ENCODE measurements around the gene ZXDB.
A peak's percentile ranks its signal among the peaks of the same experiment; 100 is the strongest.
"Not testable (repeated sequence)": the region's sequence is repeated elsewhere in the genome, so short reads cannot be mapped to it uniquely, and the experiment has no call there.

The ZXDB gene

DNA sequence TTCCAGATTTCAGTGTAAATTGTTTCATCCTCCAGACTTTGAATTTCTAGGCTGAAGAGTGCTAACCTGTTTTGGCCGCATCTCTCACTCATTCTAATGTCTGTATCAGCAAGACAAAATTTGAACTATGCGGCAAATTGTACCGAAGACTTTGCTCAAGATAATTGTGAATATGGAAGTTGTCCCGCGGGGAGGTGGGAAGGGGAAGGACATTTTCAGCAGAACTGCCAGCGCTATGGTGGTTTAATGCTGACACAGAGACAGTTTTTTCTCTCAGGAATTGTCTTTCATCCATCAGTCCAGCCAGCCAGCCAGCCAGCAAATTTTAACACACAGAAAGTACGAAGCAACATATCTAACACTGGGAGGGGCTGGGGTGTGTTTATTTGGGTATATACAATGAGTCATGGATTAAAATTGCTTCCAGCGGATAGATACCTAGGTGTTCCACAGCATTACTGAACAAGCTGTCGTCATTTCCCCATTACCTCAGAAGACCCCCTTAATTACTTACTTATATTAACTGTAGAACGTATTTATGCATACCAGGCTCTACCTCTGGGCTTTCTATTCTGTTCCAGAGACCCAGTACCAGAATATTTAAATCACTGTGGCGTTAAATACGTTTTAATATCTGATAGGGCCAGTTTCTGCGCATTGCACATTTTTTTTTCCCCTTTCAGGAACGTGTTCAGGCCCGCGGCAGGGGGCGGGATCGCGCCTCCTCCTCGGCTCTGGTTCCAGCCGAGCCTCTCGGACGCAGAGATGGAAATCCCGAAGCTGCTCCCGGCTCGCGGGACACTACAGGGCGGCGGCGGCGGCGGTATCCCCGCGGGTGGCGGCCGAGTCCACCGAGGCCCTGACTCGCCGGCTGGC, at the start of gene ZXDB:
TSS of gene ZXDB (plus strand) at position 728 of the 876 bp plus-strand sequence. CDS start at position 766, 38 bp downstream.
- peak within 1 kb of the TSS; percentile 95 to 98 for H3K27ac ChIP-seq
- H3K4me3 ChIP-seq, result peak within 1 kb of the TSS; percentile 76
- DNase-seq (ENCODE audit: low spot score), result not testable (repeated sequence)

GRCh38 chrX:57565198-57565597, 26.6 kb upstream of the ZXDB start:
- no peak for TF ChIP-seq CTCF (IDR thresholded peaks at IDR 0.05)
- no peak for DNase-seq (ENCODE audit: low spot score)
- H3K4me3 ChIP-seq, result no peak overlapping the region
- H3K27ac ChIP-seq, result no peak overlapping the region

- DNase-seq (ENCODE audit: low spot score), result no peak
- Histone ChIP-seq H3K27ac (no peak overlapping the region), H3K4me3 (no peak overlapping the region)
- no peak for TF ChIP-seq CTCF (IDR thresholded peaks at IDR 0.05)
These were observed 18.1 kb upstream of the ZXDB start for GRCh38 chrX:57573754-57574153.

GRCh38 chrX:57582948-57583347, 8.9 kb upstream of the ZXDB start:
- DNase-seq (ENCODE audit: low spot score); H3K27ac ChIP-seq; H3K4me3 ChIP-seq: not testable (repeated sequence)

DNA sequence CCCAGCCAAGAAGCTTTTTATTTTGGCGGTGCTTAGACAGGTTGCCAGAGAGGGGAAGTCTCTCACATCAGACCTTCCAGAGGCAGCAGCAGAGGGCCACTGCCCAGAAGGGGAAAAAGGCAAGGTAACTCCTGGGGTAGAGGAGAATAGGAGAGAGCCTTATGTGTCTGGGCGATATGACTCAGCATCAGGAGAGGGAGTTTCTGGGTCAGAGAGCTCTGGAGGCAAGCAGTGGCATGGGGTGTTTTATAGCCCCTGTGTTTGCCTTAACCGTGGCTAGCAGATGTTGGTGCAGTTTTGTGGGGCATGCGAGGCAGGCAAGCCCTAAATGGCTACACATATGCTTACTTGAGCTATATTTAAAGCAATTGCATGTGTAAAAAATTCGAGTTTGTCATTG, 8.3 kb upstream of the ZXDB start:
- no peak overlapping the region for H3K4me3 ChIP-seq
- TF ChIP-seq CTCF (IDR thresholded peaks at IDR 0.05), result no peak
- no peak for DNase-seq (ENCODE audit: low spot score)
- no peak overlapping the region for H3K27ac ChIP-seq

GRCh38 chrX:57586360-57586759, 5.5 kb upstream of the ZXDB start:
- Histone ChIP-seq H3K27ac (no peak overlapping the region), H3K4me3 (no peak overlapping the region)
- no peak for TF ChIP-seq CTCF (IDR thresholded peaks at IDR 0.05)
- DNase-seq (ENCODE audit: low spot score), result no peak

GRCh38 chrX:57587062-57587461, 4.7 kb upstream of the ZXDB start:
- Histone ChIP-seq H3K27ac (no peak overlapping the region), H3K4me3 (no peak overlapping the region)
- no peak for DNase-seq (ENCODE audit: low spot score)
- no peak for TF ChIP-seq CTCF (IDR thresholded peaks at IDR 0.05)

GRCh38 chrX:57587607-57588006, 4.2 kb upstream of the ZXDB start:
- DNase-seq (ENCODE audit: low spot score), result no peak
- Histone ChIP-seq H3K4me3 (no peak overlapping the region), H3K27ac (no peak overlapping the region)
- TF ChIP-seq CTCF (IDR thresholded peaks at IDR 0.05), result no peak

DNA sequence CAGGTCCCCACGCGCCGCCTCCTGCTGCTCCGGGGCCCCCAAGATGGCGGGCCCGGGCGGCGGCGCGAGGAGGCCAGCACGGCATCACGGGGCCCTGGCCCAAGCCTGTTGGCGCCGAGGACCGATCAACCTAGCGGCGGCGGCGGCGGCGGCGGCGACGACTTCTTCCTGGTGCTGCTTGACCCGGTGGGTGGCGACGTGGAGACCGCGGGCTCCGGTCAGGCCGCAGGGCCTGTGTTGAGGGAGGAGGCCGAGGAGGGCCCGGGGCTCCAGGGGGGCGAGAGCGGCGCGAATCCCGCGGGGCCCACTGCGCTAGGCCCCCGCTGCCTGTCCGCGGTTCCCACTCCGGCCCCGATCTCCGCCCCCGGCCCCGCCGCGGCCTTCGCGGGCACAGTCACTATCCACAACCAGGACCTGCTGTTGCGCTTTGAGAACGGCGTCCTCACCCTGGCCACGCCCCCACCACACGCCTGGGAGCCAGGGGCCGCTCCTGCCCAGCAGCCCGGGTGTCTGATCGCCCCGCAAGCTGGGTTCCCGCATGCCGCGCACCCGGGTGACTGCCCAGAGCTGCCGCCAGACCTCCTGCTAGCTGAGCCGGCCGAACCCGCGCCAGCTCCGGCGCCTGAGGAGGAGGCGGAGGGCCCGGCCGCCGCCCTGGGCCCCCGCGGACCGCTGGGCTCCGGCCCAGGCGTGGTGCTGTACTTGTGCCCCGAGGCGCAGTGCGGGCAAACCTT, 516 bp downstream of the ZXDB start:
- not testable (repeated sequence) for DNase-seq (ENCODE audit: low spot score)
- Histone ChIP-seq H3K4me3 (peak overlapping the region; percentile 76), H3K27ac (peak overlapping the region; percentile 95 to 98)

- Histone ChIP-seq H3K27ac (peak overlapping the region; percentile 95 to 98), H3K4me3 (peak overlapping the region; percentile 76)
- DNase-seq (ENCODE audit: low spot score), result not testable (repeated sequence)
These were observed 1.0 kb downstream of the ZXDB start for GRCh38 chrX:57592894-57593215.
